Gastrocnemius medialis (tissue), 4 donors: ENCODE results near the gene MLPH.

Experiments used
- CTCF ChIP-seq, 5 experiments: fragments of 450-650 bp in 3 of 5; fragments of 200-600 bp in 2 of 5; sonication (generic) in 2 of 5; IDR thresholded peaks in 4 of 5; conservative IDR thresholded peaks in 1 of 5; 1 replicate in 4 of 5; 2 replicates in 1 of 5; pipeline ENCODE4 v1.5.1; 2016 to 2019; ENCODE audit warnings: antibody characterized with exemption in 5 of 5, mild to moderate bottlenecking in 3 of 5, moderate library complexity in 3 of 5
- POLR2A ChIP-seq, 2 donors: fragments of 450-650 bp; IDR thresholded peaks; one replicate each; pipeline ENCODE4 v1.6.1; 2017; ENCODE audit warnings: antibody characterized with exemption in 2 of 2, mild to moderate bottlenecking in 2 of 2, moderate library complexity in 2 of 2

GRCh38 chr2:237445611-237446337 is 41.3 kb upstream of the MLPH start:
- no peak for TF ChIP-seq CTCF (IDR thresholded peaks at IDR 0.05 in 4 of 5, conservative IDR thresholded peaks at IDR 0.05 in 1 of 5)
- TF ChIP-seq POLR2A (IDR thresholded peaks at IDR 0.05): no peak
